Measurements from ENCODE around the gene TENM3. TPM values are rescaled to one million over a fixed set of nuclear protein-coding genes. Genes with fewer than 3 reads are reported as not detected.

TENM3 gene
- total RNA-seq, 4 donors from 2014 or later, result 29.8 to 58.5 (median 35.9) TPM

DNA sequence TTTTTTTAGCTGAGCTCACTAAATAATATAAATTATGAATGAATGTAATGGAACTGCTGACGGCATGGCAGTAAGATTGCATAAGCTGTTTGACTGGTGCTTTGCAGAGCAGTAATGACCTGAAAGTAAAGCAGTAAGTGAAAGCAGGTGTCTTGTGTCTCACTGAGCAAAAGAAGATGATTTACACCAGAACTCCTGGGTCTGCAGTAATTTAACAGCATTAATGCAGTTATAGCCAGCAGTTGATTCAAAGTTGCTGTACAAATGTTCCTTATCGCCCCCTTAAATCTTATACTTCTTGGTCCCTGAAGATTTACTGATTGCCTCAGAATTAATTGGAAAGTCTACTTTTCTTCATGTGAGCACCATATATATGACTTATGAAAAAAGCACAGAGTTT lies 486.3 kb downstream of the TENM3 start:
- TF ChIP-seq CTCF (IDR thresholded peaks at IDR 0.05; ENCODE audit: low read depth), result no peak

DNA sequence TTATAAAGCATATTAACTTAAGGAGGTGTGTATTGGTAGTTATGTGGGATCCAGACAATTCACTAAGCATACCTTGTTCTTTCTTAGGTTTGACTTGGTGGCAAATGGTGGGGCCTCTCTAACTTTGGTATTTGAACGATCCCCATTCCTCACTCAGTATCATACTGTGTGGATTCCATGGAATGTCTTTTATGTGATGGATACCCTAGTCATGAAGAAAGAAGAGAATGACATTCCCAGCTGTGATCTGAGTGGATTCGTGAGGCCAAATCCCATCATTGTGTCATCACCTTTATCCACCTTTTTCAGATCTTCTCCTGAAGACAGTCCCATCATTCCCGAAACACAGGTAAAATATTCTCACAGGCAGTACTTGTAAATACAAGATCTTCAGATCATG lies 487.6 kb downstream of the TENM3 start:
- TF ChIP-seq CTCF (IDR thresholded peaks at IDR 0.05; ENCODE audit: low read depth), result no peak

GRCh38 chr4:182736207-182736606 lies 493.0 kb downstream of the TENM3 start:
- no peak for TF ChIP-seq CTCF (IDR thresholded peaks at IDR 0.05; ENCODE audit: low read depth)

GRCh38 chr4:182738283-182739047 lies 495.3 kb downstream of the TENM3 start:
- TF ChIP-seq CTCF (IDR thresholded peaks at IDR 0.05; ENCODE audit: low read depth), result no peak

DNA sequence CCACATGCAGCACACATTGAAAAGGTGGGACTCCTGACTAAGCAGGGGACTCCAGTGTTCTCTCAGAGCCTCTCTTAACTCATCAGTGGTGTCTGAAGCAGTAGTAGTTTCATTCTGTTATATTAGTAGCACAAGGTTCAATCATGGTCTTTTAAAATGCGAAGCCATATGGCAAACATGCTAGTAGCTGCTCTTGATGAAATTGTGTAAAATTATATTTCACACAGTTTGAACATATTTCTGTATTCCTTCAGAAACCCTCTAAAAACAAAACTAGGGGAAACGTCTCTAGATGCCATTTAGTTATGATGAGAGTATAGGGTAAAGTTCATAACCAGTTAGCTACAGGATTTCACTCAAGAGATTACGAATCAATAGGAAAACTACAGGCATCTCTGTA lies 497.1 kb downstream of the TENM3 start:
- no peak for TF ChIP-seq CTCF (IDR thresholded peaks at IDR 0.05; ENCODE audit: low read depth)

GRCh38 chr4:182741054-182741453 lies 497.9 kb downstream of the TENM3 start:
- TF ChIP-seq CTCF (IDR thresholded peaks at IDR 0.05; ENCODE audit: low read depth), result no peak

- TF ChIP-seq CTCF (IDR thresholded peaks at IDR 0.05; ENCODE audit: low read depth), result no peak
These were observed 498.7 kb downstream of the TENM3 start for GRCh38 chr4:182741914-182742313.
